DOHH2 (cell line): ENCODE data around the gene BMP7.

Experiments
- H3F3A ChIP-seq: fragments of 200-600 bp; sonication (generic), shearing (Covaris generic); 2 replicates; pipeline ENCODE4 v1.6.0; 2016; ENCODE audit warnings: antibody characterized with exemption, mild to moderate bottlenecking; ENCODE audit not compliant: control insufficient read depth, insufficient read depth
- H3K27ac ChIP-seq: fragments of 200-600 bp; sonication (generic); 2 replicates; pipeline ENCODE4 v1.5.1; 2014; ENCODE audit warnings: low read depth, mild to moderate bottlenecking, low read length, moderate library complexity
- H3K27me3 ChIP-seq: fragments of 200-600 bp; sonication (generic); 2 replicates; pipeline ENCODE4 v1.6.1; 2014; ENCODE audit warnings: mild to moderate bottlenecking, low read length, mixed read lengths; ENCODE audit not compliant: control insufficient read depth
- H3K36me3 ChIP-seq: fragments of 200-600 bp; sonication (generic); 2 replicates; pipeline ENCODE4 v1.6.1; 2014; ENCODE audit warnings: mild to moderate bottlenecking, low read length, moderate library complexity, mixed read lengths; ENCODE audit not compliant: control insufficient read depth
- H3K4me1 ChIP-seq: fragments of 200-600 bp; sonication (generic); 2 replicates; pipeline ENCODE4 v1.6.1; 2014; ENCODE audit warnings: mild to moderate bottlenecking, low read length, mixed read lengths; ENCODE audit not compliant: control insufficient read depth
- H3K4me2 ChIP-seq: fragments of 200-600 bp; sonication (generic); 2 replicates; pipeline ENCODE4 v1.6.0; 2014; ENCODE audit warnings: mild to moderate bottlenecking, low read length, moderate library complexity
- H3K4me3 ChIP-seq: fragments of 200-600 bp; sonication (generic); 2 replicates; pipeline ENCODE4 v1.5.1; 2014; ENCODE audit warnings: mild to moderate bottlenecking, low read length, mixed read lengths
- H3K79me2 ChIP-seq: fragments of 200-600 bp; sonication (generic); 2 replicates; pipeline ENCODE4 v1.6.1; 2014; ENCODE audit warnings: mild to moderate bottlenecking, low read length, mixed read lengths; ENCODE audit not compliant: control insufficient read depth
- H3K9me2 ChIP-seq: fragments of 200-600 bp; sonication (generic); replicated peaks from 2 replicates; pipeline ENCODE4 v1.6.1; 2014; ENCODE audit warnings: mild to moderate bottlenecking, low read length, mixed read lengths; ENCODE audit not compliant: control insufficient read depth
- H3K9me3 ChIP-seq: fragments of 200-600 bp; sonication (generic); 2 replicates; pipeline ENCODE4 v1.6.1; 2014; ENCODE audit warnings: antibody characterized with exemption, low read length, mixed read lengths; ENCODE audit not compliant: control insufficient read depth, insufficient read depth
- H4K20me1 ChIP-seq: fragments of 200-600 bp; sonication (generic); 2 replicates; pipeline ENCODE4 v1.6.0; 2014; ENCODE audit warnings: low read depth, mild to moderate bottlenecking, antibody characterized with exemption, low read length, moderate library complexity; ENCODE audit not compliant: control insufficient read depth, insufficient read depth
- CTCF ChIP-seq: fragments of 200-600 bp; sonication (generic); IDR thresholded peaks from one replicate; pipeline ENCODE4 v1.5.1; 2014; ENCODE audit warnings: antibody characterized with exemption, mild to moderate bottlenecking, low read depth, low read length; ENCODE audit not compliant: poor library complexity, severe bottlenecking
- EZH2phosphoT487 ChIP-seq: fragments of 200-600 bp; sonication (generic); IDR thresholded peaks from 2 replicates; pipeline ENCODE4 v1.6.1; 2017; ENCODE audit warnings: borderline replicate concordance, mild to moderate bottlenecking, antibody characterized with exemption, low read length, moderate library complexity, mixed read lengths

Gene BMP7

DNA sequence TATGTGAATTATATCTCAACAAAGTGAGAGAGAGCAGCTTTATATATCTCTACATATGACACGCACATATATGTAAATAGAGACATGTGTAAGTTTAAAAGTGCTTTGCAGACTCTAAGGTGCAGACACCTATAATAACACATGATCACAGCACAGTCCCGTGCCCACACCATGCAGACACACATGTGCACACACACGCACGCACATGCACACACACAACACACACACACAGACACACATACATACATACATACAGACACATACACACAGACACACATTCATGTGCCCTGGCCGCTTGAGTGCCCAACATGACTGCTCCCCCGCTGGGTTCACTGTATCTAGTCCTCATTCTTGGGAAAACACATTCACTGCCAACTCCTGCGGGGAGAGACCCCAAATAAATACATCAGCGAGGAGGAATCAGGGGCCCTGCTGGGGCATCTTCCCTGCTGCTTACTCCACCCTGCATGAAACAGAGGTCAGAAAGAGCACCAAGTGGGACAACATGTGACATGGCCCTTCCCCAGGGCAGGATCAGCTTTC, 121.3 kb downstream of the BMP7 start:
- no peaks in the 10 kb centered on the region for H3K79me2 ChIP-seq
- H3K27ac ChIP-seq = no peak overlapping the region
- no peak overlapping the region for H3K4me3 ChIP-seq
- H3F3A ChIP-seq = no peaks in the 10 kb centered on the region
- peaks cover 17% of the 10 kb centered on the region for H3K4me1 ChIP-seq
- no peaks in the 10 kb centered on the region for H3K9me2 ChIP-seq
- no peaks in the 10 kb centered on the region for H4K20me1 ChIP-seq
- TF ChIP-seq CTCF (no peak), EZH2phosphoT487 (no peak)
- H3K36me3 ChIP-seq = no peaks in the 10 kb centered on the region
- no peak overlapping the region for H3K4me2 ChIP-seq
- H3K9me3 ChIP-seq = peaks cover 15% of the 10 kb centered on the region
- H3K27me3 ChIP-seq = peaks cover 76% of the 10 kb centered on the region

GRCh38 chr20:57143173-57143572, 123.3 kb downstream of the BMP7 start:
- peaks cover 17% of the 10 kb centered on the region for H3K4me1 ChIP-seq
- H3K4me3 ChIP-seq = no peak overlapping the region
- H3K9me3 ChIP-seq = peaks cover 10% of the 10 kb centered on the region
- H3K27me3 ChIP-seq = peaks cover 57% of the 10 kb centered on the region
- no peak overlapping the region for H3K27ac ChIP-seq
- TF ChIP-seq CTCF (no peak), EZH2phosphoT487 (no peak)
- no peaks in the 10 kb centered on the region for H4K20me1 ChIP-seq
- no peaks in the 10 kb centered on the region for H3K36me3 ChIP-seq
- H3K79me2 ChIP-seq = no peaks in the 10 kb centered on the region
- no peaks in the 10 kb centered on the region for H3F3A ChIP-seq
- H3K4me2 ChIP-seq = no peak overlapping the region
- H3K9me2 ChIP-seq = no peaks in the 10 kb centered on the region

- no peak overlapping the region for H3K4me2 ChIP-seq
- no peaks in the 10 kb centered on the region for H3K79me2 ChIP-seq
- H3K27ac ChIP-seq = no peak overlapping the region
- no peaks in the 10 kb centered on the region for H3K36me3 ChIP-seq
- peaks cover 55% of the 10 kb centered on the region for H3K27me3 ChIP-seq
- H4K20me1 ChIP-seq = no peaks in the 10 kb centered on the region
- TF ChIP-seq CTCF (no peak), EZH2phosphoT487 (no peak)
- no peaks in the 10 kb centered on the region for H3F3A ChIP-seq
- H3K4me1 ChIP-seq = peaks cover 15% of the 10 kb centered on the region
- H3K9me2 ChIP-seq = no peaks in the 10 kb centered on the region
- peaks cover 5% of the 10 kb centered on the region for H3K9me3 ChIP-seq
- no peak overlapping the region for H3K4me3 ChIP-seq
Observed at GRCh38 chr20:57142667-57143066, 123.8 kb downstream of the BMP7 start.

- no peaks in the 10 kb centered on the region for H4K20me1 ChIP-seq
- no peaks in the 10 kb centered on the region for H3K9me3 ChIP-seq
- H3K36me3 ChIP-seq = no peaks in the 10 kb centered on the region
- no peak for TF ChIP-seq EZH2phosphoT487
- no peak for TF ChIP-seq CTCF
- H3K4me2 ChIP-seq = no peak overlapping the region
- H3K4me3 ChIP-seq = no peak overlapping the region
- no peak overlapping the region for H3K27ac ChIP-seq
- H3K9me2 ChIP-seq = no peaks in the 10 kb centered on the region
- peaks cover 3% of the 10 kb centered on the region for H3K4me1 ChIP-seq
- no peaks in the 10 kb centered on the region for H3F3A ChIP-seq
- H3K79me2 ChIP-seq = no peaks in the 10 kb centered on the region
- H3K27me3 ChIP-seq = peaks cover 50% of the 10 kb centered on the region
Observed at GRCh38 chr20:57141492-57141891, 124.9 kb downstream of the BMP7 start.
